IPS-18c (cell line): Measurements from ENCODE around the gene LIPG.
"Not testable (repeated sequence)": the region's sequence is repeated elsewhere in the genome, so short reads cannot be mapped to it uniquely, and the experiment has no call there.

ENCODE experiments used
- H3K4me3 ChIP-seq: 2 replicates; pipeline ENCODE4 v1.7.0; 2013; ENCODE audit warnings: low read depth, mild to moderate bottlenecking, low read length, moderate library complexity; ENCODE audit not compliant: insufficient read depth
- H3K9me3 ChIP-seq: one replicate; pipeline ENCODE4 v1.6.1; 2013; ENCODE audit warnings: mild to moderate bottlenecking, low read length, moderate library complexity; ENCODE audit not compliant: control insufficient read depth, insufficient read depth

The LIPG gene

DNA sequence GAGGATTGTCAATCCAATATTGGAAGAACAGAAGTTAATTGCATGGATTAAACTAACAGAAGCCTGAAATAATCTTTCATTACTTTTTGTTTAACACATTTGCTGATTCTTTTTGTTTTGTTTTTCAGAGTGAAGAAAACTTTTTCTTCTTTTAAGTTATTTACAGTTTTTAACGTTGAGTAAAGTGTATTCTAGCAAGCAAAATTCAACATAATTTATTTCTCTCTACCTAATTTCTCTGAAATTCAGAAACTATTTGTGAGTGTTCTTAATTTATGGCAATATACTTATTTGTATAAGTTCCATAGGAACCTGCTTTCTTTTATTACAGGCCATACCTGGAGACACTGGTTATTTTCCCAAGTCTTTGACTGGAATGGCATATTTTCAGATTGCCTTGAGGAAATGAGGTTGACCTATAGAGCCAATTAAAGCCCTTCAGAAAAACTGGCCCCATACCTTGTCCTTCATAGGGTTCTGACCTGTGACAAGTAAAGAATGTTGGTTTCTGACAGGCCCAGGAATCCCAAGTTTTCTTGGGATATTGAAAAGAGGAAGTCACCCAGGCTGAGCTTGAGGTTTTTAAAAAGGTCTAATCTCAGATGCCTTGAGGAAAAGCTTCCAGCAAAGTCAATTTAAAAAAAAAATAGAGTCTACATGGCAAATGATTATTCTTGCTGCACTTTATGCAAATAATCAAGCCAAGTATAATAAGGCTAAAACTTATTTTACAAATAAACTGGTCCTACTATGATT, 26.8 kb upstream of the LIPG start:
- no peak overlapping the region for H3K4me3 ChIP-seq
- H3K9me3 ChIP-seq: no peaks in the 10 kb centered on the region

DNA sequence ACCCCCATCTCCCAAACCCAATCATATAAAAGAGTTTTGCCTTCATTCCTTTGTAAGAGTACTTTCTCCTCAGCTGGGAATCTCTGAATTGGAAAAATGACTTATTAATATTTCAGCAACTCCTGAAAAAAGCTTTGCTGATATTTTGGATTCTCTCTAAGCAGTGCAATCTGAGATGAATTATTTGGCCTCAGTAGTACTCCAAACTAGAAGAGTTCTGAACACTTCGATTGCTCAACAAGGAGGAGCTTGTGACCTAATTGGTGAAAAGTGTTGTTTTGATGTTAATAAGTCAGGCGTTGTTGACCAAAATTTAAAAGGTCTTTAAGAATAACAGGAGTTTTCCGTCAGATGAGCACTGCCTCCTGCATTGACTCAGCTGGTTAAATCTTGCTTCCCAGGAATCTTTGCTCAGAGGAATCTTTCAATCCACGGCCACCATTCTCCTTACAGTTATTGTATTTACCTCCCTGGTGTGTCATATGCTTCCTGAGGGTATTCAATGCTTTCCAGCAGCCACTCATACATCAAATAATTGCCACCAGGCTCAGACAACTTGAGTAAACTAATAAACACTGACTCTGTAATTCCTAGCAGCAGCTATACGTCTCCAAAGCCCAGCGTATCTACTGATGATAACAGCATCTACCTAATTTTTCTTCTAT, 24.5 kb upstream of the LIPG start:
- Histone ChIP-seq H3K9me3 (no peaks in the 10 kb centered on the region), H3K4me3 (no peak overlapping the region)

DNA sequence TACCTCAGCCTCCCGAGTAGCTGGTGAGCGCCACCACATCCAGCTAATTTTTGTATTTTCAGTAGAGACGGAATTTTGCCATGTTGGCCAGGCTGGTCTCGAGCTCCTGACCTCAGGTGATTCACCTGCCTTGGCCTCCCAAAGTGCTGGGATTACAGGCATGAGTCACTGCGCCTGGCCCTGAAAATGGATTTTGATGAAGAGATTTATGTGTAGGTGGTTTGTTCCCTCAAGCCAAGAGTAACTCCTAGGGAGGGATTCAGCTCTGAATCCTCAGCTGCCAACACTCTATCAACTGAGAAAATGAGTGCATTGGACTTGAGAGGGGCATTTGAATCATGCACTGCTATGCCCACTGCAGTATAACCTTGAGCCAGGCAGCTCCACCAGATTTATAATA, 17.5 kb upstream of the LIPG start:
- no peak overlapping the region for H3K4me3 ChIP-seq
- H3K9me3 ChIP-seq: peaks cover 2% of the 10 kb centered on the region

DNA sequence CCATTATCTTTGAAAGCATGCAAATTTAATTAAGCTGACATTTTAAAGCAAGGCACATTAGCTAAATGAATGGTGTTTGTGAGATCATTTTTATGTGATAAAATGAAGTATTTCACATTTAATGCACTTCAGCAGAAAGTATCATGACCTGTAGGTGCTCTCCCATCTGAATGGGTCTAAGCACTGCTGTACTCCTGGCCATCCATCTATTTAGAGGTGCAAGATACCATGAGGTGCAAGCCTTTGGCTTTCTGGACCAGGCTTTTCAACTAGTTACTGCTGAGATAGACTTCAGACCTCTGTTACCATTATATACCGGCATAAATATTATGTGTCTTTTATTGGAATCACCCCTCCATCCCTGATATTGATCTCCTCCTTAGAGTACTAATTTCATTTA, 15.6 kb upstream of the LIPG start:
- Histone ChIP-seq H3K9me3 (peaks cover 2% of the 10 kb centered on the region), H3K4me3 (no peak overlapping the region)

DNA sequence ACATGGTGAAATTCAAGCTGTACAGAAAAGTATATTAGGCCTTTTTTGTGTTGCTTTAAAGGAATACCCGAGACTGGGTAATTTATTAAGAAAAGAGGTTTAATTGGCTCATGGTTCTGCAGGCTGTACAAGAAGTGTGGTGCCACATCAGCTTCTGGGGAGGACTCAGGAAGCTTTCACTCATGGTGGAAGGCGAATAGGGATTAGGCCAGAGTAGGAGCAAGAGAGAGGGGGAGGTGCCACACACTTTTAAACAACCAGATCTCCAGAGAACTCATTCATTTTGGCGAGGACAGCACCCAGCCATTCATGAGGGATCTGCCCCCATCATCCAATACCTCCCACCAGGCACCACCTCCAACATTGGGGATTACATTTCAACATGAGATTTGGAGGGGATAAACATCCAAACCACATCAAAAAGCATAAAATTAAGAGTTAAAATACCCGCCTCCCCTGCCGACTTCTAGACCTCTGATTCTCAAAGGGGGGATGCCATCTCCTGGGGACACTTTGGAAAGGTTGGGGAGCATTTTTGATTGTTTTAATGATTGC, 15.1 kb upstream of the LIPG start:
- Histone ChIP-seq H3K4me3 (no peak overlapping the region), H3K9me3 (peaks cover 2% of the 10 kb centered on the region)

DNA sequence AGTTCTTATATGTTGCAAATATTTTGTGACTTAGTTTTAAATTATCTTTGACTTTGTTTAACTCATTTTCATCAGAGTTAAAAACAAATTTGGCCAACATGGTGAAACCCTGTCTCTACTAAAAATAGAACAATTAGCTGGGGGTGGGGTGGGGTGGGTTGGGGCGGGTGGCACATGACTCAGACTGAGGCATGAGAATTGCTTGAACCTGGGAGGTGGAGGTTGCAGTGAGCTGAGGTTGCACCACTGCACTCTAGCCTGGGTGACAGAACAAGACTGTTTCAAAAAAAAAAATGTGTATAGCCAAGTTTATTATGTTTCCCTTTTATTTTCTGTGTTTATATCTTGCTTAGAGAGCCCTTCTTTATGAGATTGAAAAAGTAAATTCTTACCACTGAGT, 14.2 kb upstream of the LIPG start:
- Histone ChIP-seq H3K4me3 (no peak overlapping the region), H3K9me3 (peaks cover 2% of the 10 kb centered on the region)

DNA sequence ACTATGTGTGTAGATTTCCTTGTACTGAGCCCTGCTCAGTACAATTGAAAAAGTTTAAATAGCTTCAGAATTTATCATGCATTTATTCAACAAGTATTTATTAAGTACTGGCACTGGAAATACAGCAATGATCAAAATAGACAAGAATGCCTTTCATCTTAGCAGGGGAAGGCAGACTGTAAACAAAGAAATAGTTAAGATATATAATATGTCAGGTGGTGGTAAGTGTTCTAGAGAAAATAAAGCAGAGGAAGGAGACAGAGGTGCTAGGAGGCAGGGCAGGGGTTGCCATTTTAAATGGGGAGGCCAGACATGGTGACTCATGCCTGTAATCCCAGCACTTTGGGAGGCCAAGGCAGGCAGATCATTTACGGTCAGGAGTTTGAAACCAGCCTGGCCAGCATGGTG, 13.6 kb upstream of the LIPG start:
- no peak overlapping the region for H3K4me3 ChIP-seq
- H3K9me3 ChIP-seq: peaks cover 2% of the 10 kb centered on the region

DNA sequence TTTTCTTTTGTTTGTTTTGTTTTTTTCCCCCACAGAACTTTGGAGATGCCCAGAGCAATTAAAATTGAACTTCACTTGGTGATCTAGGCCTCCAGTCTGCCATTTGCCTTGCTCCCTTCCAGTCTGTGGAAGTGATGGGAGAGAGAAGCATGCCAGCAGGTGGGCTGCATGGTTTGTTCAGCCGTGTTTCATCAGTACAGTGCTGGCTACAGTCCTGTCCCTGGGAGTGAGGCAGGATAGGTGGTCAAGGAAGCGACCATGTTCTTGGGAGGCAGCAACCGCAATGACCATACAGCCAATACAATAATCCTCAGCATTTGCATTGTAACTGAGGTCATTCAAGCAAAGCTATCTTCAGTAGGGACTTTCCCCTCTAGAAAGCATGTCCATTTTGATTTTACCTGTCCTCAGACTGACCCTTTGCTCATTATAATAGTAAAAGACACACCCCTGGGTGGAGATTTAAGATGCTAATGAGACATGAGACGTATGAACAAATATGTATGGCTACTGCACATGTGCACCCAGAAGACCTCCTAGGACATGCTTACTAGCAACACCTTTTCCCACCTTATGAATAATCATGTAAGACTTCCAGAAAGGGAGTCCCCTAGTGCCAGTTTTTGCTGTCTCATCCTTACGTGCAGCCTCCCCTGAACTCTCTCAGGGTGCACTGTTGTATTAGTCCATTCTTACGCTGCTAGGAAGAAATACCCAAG, 11.1 kb upstream of the LIPG start:
- Histone ChIP-seq H3K9me3 (peaks cover 1% of the 10 kb centered on the region), H3K4me3 (no peak overlapping the region)

DNA sequence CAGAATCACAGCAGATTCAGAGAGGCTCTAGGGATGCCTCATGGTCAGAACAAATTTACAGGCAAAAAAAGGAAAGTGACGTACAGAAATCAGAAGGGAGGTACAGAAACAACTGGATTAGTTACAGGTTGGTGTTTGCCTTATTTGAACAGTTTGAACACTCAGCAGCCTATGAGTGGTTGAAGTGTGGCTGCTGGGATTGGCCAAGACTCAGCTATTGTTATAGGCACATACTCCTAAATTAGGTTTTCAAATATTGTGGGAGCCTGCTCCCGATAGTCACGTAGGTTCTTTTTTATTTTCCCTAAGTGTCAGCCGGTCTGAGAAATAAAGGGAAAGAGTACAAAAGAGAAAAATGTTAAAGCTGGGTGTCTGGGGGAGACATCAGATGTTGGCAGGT, 8.9 kb upstream of the LIPG start:
- no peak overlapping the region for H3K4me3 ChIP-seq
- H3K9me3 ChIP-seq: no peaks in the 10 kb centered on the region

DNA sequence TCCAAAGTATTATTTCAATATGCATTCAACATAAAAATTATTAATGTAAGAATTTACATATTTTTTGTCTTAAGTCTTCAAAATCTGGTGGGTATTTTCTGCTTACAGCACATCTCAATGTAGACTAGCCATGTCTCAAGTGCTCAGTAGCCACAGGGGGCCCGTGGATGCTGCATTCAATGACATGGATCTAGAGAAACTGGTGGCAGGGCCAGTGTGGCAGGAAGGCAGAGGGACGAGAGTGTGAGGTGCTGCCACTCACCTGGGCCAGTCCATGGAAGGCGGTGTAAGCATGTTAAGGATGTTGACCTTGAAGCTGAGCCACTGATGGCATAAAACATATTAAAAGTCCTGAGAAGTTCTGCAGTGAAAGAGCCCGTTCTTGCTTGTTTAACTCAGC, 6.2 kb upstream of the LIPG start:
- Histone ChIP-seq H3K9me3 (no peaks in the 10 kb centered on the region), H3K4me3 (no peak overlapping the region)

DNA sequence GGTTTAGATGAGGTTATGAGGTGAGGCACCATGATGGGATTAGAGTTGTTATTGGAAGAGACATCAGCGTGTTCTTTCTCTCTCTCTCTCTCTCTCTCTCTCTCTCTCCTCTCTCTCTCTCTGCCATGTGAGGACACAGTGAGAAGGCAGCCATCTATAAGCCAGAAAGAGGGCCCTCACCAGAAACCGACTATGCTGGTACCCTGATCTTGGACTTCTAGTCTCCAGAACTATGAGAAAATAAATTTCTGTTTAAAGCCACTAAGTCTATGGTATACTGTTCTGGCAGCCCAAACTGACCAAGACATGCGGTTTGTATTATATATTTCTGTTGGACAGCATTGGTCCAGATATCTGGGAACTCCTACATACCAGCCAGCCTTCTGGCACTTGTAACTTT, 3.5 kb upstream of the LIPG start:
- Histone ChIP-seq H3K9me3 (no peaks in the 10 kb centered on the region), H3K4me3 (no peak overlapping the region)

DNA sequence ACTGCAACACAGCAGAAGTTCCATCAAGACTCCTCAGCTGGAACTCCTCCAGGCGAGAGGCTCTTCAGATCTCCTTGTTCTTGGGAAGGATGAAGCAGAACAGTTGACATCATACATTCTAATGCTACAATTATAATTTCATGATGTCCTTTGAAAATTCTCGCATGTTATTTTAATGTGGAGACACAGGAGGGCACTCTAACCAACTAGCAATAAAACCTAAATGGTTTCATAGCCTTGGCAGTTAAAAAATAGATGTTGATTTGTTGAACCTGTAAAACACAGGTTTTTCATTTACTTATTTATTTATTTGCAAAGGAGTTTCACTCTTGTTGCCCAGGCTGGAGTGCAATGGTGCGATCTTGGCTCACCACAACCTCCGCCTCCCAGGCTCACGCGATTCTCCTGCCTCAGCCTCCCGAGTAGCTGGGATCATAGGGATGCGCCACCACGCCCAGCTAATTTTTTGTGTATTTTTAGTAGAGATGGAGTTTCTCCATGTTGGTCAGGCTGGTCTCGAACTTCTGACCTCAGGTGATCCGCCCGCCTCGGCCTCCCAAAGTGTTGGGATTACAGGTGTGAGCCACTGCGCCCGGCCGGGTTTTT, 2.4 kb upstream of the LIPG start:
- H3K4me3 ChIP-seq, H3K9me3 ChIP-seq: not testable (repeated sequence)

DNA sequence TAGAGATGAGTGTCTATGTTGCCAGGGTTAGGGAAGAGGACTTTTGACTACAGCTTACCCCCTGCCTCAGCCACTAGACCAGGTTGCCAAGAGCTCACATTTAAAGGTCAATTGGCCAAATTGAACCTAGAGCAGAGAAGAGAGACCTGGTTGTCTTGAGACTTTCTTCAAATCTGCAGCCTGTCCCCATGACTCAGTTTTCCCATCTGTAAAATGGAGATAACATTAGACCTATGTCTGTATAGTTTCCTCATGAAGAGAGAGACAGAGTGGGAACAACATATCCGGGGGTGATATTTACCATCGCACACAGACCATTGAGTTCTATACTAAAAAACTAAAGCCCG, 1.6 kb upstream of the LIPG start:
- H3K4me3 ChIP-seq: peak overlapping the region; percentile 67; the same call in 1 of the 2 replicates

DNA sequence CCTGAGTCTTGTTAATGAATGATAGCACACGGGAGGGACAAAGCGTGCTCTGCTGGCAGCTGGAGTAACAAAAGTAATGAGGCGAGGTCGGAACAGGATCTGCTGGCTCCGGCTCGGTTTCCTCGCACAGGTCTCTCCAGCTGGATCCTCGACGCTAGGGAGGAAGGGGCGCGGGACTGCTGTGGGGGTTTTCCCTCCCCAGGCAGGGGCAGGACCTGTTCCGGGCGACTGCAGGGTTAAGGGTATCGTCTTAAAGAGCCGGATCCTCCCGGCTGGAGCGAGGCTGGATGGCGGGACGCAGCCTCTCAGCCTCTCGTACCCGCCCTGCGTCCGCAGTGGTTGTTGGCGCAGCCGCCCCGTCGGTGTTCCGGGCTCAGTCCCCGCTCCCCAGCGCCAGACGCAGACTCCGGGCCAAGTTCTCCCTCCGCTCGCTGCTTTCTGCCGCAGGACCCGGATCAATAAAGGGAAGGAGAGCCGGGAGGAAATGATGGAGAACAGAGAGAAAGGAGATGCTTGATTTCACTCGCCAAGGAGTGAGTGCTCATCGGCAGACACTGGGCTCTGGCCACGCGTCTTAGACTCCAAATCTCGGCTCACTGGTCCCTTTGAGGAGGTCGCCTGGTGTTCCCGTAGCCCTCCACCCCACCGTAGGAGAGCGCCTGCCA, 1.1 kb upstream of the LIPG start:
- peak overlapping the region; percentile 67 for H3K4me3 ChIP-seq
- no peaks in the 10 kb centered on the region for H3K9me3 ChIP-seq

More for the DNA sequence above, 1.6 kb upstream of the LIPG start:
- no peaks in the 10 kb centered on the region for H3K9me3 ChIP-seq

DNA sequence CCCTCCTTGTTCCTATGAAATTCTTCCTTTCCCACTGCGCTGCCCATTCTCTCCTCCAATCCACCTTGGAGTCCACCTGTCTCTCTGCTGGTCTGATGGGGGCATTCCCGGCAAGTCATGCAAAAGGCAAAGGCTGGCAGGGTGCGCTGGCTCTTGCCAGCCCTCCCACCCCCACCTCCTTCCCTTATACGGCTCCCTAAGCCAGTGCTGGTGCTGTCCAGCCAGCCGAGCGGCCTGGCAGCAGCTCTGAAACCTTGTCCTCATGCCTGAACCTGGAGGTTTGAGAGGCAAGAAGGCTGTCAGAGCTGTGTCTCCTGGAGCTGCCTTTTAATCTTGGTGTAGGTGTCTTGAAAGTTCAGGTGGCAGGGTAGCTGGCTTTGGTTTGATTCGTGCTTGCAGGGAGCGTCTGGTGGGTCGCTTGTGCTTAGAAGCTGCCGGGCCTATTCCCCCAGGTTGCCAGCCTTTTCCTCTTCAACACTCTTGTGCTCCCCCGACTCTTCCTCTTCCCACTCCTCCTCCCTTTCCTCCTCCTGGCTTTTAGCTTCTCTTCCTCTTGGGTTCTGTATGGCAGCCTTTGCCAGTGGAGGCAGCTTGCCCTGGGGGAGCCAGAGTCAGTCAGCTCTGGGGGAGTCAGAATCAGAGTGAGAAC, 748 bp downstream of the LIPG start:
- no peaks in the 10 kb centered on the region for H3K9me3 ChIP-seq
- peak overlapping the region; percentile 67 for H3K4me3 ChIP-seq

DNA sequence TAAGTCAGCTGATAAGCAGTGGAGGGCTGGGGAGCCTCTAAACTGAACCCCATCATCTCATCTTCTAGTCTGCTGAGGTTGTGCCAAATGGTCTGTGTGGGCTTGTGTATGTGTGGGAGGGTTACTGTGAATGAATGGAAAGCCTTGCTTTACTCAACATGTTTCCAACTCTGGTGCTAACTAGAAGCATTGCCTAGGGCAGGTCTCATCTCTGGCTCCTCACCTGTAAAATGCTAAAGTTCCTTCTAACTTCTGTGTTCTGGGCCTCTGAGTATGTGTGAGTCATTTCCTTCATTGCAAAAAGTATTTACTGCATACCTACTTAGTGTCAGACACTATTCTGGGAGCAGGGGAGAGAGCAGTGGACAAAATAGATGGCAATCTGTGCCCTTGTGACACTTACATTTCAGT, 1.3 kb downstream of the LIPG start:
- Histone ChIP-seq H3K9me3 (no peaks in the 10 kb centered on the region), H3K4me3 (peak overlapping the region; percentile 67)
